GM15510 (cell line): ENCODE data around the gene OTUD7B.

Experiments used
- POLR2A ChIP-seq: IDR thresholded peaks from 3 replicates; pipeline ENCODE4 v1.6.1; 2011; ENCODE audit warnings: borderline replicate concordance; ENCODE audit not compliant: insufficient read length; ENCODE audit errors: extremely low read depth

OTUD7B gene

DNA sequence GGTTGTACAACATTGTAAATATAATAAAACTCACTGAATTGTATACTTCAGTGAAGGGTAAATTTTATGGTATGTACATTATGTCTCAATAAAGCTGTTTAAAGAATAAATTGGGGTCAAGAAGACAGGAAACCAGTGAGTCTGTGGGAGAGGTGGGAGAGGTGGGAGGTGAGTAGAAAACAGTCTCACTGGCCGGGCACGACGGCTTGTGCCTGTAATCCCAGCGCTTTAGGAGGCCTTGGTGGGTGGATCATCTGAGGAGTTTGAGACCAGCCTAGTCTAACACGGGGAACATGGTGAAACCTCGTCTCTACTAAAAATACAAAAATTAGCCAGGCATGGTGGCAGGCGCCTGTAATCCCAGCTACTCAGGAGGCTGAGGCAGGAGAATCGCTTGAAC, 78.1 kb downstream of the OTUD7B start:
- TF ChIP-seq POLR2A = no peak

DNA sequence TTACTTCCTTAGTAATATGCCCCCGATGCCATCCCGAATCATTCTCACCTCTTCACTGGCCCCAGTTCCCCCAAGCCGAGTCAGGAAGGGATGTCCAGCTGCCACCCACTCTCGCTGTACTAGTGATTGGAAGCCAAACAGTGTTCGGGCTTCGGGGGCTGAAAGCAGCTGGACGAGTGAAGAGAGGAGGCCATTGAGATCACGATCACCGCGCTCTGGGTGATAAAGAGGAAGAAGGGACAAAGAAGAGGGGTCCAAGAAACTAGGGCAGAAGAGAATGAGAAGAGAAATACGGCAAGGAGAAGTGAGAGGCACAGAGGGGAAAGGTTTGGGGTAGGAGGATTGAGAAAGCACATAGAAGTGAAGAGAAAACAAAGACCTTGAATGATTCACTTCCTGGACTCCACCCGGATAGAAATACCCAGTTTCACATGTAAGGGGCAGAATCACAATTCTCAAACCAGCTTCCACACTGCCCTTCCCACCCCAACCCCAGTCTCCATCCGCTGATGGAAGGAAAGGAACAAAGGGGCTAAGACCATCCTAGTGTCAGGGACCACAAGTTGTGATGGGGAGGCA, 79.2 kb downstream of the OTUD7B start:
- no peak for TF ChIP-seq POLR2A

DNA sequence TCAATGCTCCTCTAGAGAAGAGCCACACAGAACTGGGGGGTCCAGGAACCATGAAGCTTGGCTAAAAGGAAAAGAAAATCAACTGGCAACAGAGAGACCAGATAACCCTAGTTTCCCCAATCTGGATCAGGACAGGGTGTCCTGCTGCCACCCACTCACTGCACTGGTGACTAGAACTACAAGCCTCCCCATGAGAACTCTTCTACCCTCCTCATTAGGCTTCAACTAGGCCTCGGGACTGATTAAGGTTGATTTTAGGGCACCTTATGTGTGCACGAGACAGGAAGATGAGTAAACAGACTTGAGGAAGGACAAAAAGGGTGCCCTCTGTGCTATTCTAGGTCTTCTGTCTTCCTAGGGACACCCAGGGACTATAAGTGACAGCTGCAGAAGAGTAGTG, 80.7 kb downstream of the OTUD7B start:
- TF ChIP-seq POLR2A = no peak

DNA sequence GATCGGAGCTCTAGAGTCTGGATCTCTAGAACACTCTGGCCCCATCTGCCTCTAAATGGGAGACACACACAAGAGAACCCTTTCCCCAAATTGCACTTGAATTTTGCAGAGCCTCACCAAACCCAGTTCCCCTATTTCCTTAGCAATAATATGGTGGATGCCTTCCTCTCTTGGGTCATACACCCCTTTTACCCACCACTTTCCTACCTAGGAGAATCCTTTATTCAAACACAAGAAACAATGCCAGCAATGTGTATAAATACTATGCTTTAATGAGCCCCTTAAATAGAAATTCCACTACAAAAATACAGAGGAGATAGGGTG, 82.2 kb downstream of the OTUD7B start:
- TF ChIP-seq POLR2A = no peak

DNA sequence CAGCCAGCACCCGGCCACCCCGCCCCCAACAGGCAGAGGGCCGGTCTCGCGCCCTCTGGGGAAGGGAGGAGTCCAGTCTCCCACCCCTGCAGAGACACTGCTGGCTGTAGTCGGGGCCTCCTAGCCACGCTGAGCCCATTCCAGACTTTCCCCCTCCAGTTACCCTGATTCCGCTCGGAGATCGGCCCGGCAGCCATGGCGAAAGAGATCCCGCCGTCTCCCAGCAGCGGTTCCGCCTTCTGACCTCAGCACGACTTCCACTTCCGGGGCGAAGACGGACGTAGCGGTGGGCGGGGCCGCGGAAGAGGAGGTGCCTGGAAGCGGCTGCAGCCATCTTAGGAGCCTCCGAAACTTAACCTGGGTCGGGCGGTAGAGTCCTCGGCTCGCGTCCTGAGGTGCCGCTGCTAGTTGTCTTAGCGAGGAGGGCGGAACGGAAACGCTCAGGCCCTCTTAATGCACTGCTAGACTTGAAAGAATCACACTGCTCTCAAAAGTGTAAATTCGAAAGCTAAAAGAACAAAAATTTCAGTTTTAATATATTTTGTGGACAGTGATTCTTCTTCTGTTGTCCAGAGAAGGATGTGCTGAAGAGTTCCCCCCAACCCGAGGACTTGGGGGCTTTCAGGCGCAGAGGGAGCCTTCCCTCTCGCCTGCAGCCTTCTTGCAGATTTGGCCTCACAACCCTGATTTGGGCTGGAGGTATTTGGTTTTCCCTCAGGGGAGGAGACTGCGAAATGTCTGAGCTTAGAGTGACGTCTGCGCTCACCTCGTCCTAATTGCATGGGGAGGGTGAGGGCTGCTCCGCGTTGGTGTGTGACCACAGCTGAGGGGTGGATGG, 82.7 kb downstream of the OTUD7B start, which contains the start of gene SF3B4:
Gene SF3B4, minus strand, starts transcription at position 241 of the 838 bp plus-strand sequence. Its CDS starts 44 bp downstream, at position 197.
- TF ChIP-seq POLR2A = peak; percentile 92

DNA sequence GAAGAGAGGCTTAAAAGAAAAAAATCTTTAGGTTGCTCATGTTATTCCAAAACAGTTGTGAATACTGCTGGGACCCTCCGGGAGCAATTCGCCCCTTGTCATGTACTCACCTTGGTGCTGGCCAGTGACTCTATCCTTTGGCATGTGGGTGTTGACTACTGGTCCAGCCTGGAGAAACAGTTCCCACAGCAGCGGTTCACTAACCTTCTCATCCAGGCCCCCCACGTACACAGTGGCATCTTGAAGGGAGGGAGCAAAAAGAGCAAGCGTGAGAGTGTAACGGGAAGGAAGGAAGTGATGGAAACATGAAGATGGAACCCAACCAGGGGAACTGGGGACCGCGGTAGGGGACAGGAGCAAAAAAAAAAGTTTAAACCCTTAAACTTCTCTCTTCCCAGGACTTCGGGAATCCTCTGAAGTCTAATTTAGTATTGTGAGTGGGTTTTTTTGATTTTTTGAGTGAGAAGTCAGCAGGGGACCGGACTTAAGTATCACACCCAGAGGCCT, 83.4 kb downstream of the OTUD7B start:
- no peak for TF ChIP-seq POLR2A

DNA sequence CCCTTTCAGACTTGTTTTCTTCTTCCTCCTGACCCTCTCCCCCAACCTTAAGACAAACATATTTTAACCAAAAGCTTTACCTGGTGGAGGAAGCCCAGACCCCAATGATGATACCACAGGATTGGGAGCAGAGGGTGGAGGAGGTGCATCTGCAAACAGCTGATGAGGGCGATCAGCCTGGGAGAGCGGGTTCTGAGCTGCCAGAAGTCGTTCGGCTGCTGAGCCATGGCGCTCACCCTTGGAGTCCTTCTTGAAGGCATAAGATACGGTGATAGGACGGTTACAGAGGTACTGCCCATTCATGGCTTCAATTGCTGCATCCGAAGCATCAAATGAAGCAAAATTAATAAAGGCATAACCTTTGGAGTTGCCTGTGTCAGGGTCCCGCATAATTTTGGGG, 84.2 kb downstream of the OTUD7B start:
- no peak for TF ChIP-seq POLR2A

DNA sequence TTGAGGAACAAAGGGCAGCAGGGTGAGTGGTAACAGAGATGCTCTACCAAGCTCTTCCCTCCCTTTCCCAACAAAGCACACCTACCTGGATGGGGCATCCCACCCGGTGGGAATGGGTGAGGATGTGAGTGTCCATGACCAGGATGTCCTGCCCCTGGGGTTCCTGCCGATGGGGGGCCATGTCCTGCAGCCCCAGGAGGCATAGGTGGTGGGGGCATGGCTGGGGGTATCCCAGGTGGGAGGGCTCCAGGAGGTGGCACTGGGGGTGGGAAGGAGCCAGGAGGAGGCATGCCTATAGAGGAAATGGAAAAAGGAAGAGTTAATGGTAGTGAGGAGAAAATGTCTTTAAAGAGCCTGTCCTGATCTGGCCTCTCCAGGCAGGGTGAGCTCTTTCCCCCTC, 84.8 kb downstream of the OTUD7B start:
- no peak for TF ChIP-seq POLR2A

DNA sequence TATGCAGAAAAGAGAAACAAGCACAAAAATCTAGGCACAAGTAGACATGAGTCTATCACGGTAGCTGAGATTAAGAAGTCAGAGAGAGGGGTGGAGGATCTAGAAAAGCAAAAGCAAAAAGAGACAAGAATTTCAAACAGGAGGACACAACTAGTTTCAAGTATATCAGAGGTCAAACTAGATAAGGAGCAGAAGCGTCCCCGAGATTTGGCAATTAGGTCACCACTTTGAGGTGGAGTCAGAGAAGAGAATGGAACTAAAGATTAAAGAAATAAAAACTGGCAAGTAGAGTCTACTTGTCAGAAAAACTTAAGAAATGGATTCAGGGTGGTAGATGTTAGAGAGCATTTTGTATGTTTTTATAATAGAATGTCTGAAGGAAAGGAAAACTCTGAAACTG, 85.2 kb downstream of the OTUD7B start:
- no peak for TF ChIP-seq POLR2A

DNA sequence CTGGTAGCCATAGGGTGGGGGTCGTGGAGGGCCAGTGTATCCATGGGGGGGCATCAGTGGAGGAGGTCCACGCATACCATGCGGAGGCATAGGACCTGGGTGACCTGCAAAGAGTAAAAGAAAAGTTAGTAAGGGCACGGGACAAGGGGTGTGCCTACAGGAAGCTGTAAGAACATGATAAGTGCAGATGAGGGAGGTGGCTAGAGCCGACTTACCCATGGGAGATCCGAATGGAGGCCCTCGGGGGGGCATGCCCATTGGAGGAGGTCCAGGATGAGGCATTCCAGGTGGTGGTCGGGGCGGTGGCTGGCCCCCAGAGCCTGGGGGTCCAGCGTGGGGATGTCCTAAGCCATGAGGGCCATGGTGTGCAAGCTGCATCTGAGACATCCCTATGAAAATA, 86.9 kb downstream of the OTUD7B start:
- TF ChIP-seq POLR2A = no peak

DNA sequence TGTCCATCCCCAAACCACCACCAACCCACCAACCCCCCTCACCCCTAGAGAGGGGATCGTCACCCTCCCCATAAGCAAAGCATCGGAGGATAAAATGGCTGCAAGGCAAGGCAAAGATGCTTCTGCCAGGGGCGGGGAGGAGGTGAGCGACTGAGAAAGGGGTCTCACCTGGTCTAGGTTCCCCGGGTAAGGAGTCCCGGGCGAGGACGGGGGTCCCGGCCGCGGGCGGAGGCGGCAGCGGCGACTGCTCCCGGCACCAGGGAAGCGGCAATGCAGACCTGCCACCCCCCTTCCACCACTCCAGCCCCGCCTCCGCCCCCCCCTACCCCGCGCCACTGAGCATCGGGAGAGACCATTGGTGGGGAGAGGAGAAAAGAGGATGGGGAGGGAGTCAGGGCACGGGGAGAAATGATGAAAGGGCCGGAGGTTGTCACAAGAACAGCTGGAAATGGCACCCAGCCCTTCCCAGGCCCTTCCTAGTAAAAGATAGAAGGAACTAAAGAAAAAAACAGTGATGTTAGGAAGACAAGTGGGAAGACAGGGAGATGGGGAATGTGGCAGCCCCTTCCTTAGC, 92.9 kb downstream of the OTUD7B start, which contains the start of gene SV2A:
Gene SV2A, minus strand, starts transcription at position 274 of the 574 bp plus-strand sequence. CDS start 4,004 bp downstream, outside the sequence.
- no peak for TF ChIP-seq POLR2A

DNA sequence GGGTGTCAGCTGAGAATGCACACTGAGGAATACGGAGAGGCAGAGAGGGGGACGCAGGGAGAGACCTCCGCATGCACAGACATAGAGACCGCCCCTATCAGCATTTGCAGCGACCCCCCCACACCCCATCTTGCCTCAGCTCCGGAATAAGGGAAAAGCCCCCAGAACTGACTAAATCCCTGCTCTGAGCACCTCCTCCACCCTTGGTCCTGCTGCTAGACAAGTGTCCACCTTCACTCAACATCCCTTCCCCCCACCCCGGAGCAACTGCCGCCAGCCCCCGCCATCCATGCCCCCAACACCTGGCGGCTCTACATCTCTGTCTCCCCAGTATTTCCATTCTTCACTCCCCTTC, 93.7 kb downstream of the OTUD7B start:
- TF ChIP-seq POLR2A = no peak

DNA sequence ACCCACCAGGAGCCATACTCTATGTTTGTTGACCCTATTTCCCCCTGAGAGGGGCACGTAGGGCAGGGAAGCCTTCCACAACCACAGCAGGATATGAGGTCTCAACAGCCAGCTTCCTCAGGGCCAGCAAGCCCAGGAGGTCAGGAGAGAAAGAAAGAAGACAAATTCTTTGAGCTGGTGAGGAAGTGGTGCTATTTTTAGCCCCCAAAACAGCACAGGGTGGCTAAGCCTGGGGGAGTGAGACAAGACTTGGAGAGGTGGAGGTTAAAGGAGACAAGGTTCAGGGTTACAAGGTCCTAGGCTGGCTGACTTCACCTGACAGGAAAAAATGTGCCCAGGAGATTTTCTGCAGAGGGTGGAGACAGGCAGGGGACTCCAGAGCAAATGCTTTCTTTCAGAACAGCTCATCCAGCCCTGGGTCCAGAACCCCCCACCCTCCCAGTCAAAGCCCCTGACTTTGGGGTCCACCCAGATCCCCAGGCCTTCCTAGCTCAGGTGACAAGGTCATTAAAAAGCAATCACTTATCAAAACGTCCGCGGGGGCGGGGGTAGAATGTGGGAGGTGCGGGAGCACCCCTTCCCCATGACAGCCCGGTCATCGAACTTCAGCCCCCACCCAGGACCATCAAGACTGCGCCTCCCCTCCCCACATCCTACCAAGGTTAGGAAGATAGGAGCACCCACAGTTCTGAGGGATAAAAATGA, 94.2 kb downstream of the OTUD7B start:
- no peak for TF ChIP-seq POLR2A

DNA sequence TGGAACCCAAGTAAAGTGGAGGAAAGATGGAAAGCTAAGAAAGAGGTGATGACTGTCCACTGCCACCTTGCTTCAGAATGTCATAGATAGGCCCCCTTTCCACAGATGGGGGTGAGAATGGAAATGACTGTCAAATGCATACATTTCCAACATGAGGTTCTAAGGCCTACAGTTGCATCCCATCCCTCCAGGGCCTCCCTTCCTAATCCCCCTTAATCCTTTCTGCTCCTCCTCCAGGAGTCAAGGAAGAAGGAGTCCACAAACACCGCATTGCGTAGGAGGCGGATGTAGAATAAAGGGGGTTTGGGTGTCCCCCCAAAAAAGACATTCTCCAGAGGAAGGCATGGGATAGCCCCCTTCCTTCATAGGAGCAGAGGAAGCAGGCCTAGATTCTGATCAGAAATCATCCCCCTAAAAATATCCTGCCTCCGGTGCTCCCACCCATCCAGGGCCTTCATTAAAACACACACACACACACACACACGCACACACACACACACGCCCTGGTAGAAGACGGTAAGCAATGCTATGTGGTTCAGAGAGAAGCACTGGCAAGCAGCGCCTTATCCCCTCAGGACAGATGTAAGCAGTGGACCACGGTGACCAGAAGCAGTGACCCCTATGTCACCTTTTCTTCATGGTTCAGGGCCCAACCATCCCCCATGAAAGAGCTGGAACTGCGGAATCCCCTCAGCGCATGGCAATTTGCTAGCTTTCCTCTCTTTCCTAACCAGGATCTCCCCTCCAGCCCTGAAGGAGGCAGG, 94.9 kb downstream of the OTUD7B start:
- TF ChIP-seq POLR2A = no peak
